K562 (cell line): ENCODE results near the gene PIP4K2C. TPM values are rescaled to one million over a fixed set of nuclear protein-coding genes. Genes with fewer than 3 reads are reported as not detected.

Experiments used
- BHLHE40 ChIP-seq: IDR thresholded peaks from 2 replicates; pipeline ENCODE4 v1.6.1; 2011; ENCODE audit warnings: low read length, improper control_type of control experiment
- CBX2 ChIP-seq: fragments of 200-600 bp; sonication (generic); IDR thresholded peaks from one replicate; pipeline ENCODE4 v1.6.1; 2012; ENCODE audit warnings: mild to moderate bottlenecking, low read length, inconsistent platforms; ENCODE audit not compliant: insufficient read depth, poor library complexity, severe bottlenecking
- CREB5 ChIP-seq: fragments of 250-450 bp; sonication (Bioruptor Pico); IDR thresholded peaks from 2 replicates; pipeline ENCODE4 v1.5.0; 2020; ENCODE audit warnings: mild to moderate bottlenecking
- HBP1 ChIP-seq: fragments of 450-650 bp; formaldehyde crosslinking; IDR thresholded peaks from 2 replicates; pipeline ENCODE4 v1.4.0; 2022; ENCODE audit warnings: missing genetic modification characterization
- KDM2B ChIP-seq: fragments of 250-450 bp; sonication (Bioruptor Pico); IDR thresholded peaks from 2 replicates; pipeline ENCODE4 v1.8.0; 2021; ENCODE audit warnings: mild to moderate bottlenecking, moderate library complexity
- MAFF ChIP-seq: IDR thresholded peaks from 2 replicates; pipeline ENCODE4 v1.6.1; 2012; ENCODE audit warnings: low read length, improper control_type of control experiment
- MIER1 ChIP-seq: fragments of 450-650 bp; IDR thresholded peaks from 2 replicates; pipeline ENCODE4 v1.6.1; 2016; ENCODE audit warnings: antibody characterized with exemption, mild to moderate bottlenecking, low read depth
- MTF1 ChIP-seq: fragments of 250-450 bp; sonication (Bioruptor Pico); IDR thresholded peaks from 2 replicates; pipeline ENCODE4 v1.9.0; 2021; ENCODE audit warnings: moderate library complexity, mild to moderate bottlenecking, inconsistent platforms, borderline replicate concordance
- MXD1 ChIP-seq: fragments of 250-450 bp; sonication (Bioruptor Pico); IDR thresholded peaks from 2 replicates; pipeline ENCODE4 v1.8.0; 2021; ENCODE audit warnings: borderline replicate concordance, mild to moderate bottlenecking, moderate library complexity; ENCODE audit not compliant: poor library complexity, severe bottlenecking
- NR4A1 ChIP-seq, 2 experiments: fragments of 250-450 bp in 1 of 2; fragments of 450-650 bp in 1 of 2; sonication (Bioruptor Pico) in 1 of 2; IDR thresholded peaks; 2 replicates each; pipeline versions ENCODE4 v1.4.0 to v1.6.1; 2016 to 2020; ENCODE audit warnings: mild to moderate bottlenecking in 2 of 2, missing compliant biosample characterization in 1 of 2, missing genetic modification characterization in 1 of 2, moderate library complexity in 1 of 2
- POLR2B ChIP-seq: fragments of 450-650 bp; IDR thresholded peaks from 2 replicates; pipeline ENCODE4 v1.6.1; 2018; ENCODE audit warnings: low read depth; ENCODE audit not compliant: partially characterized antibody
- RFX5 ChIP-seq: IDR thresholded peaks from 2 replicates; pipeline ENCODE4 v1.6.1; 2011; ENCODE audit warnings: low read depth, mild to moderate bottlenecking, improper control_type of control experiment, low read length
- SIX5 ChIP-seq, 2 experiments: IDR thresholded peaks; 2 replicates each; pipeline ENCODE4 v1.6.1; 2011; ENCODE audit warnings: low read length in 2 of 2, borderline replicate concordance in 1 of 2, low read depth in 1 of 2, mild to moderate bottlenecking in 1 of 2, moderate library complexity in 1 of 2; ENCODE audit not compliant: insufficient read depth in 1 of 2
- SNAPC5 ChIP-seq: fragments of 250-450 bp; sonication (Bioruptor Pico); IDR thresholded peaks from 2 replicates; pipeline ENCODE4 v1.8.0; 2021; ENCODE audit warnings: moderate library complexity, mild to moderate bottlenecking, inconsistent platforms
- TSHZ1 ChIP-seq: fragments of 250-450 bp; sonication (Bioruptor Pico); IDR thresholded peaks from 2 replicates; pipeline ENCODE4 v1.4.0; 2020; ENCODE audit warnings: mild to moderate bottlenecking, moderate library complexity
- ZFP91 ChIP-seq: sonication (generic); formaldehyde crosslinking; IDR thresholded peaks from 2 replicates; pipeline ENCODE4 v1.8.0; 2022; ENCODE audit warnings: mild to moderate bottlenecking, missing genetic modification reagents
- ZNF253 ChIP-seq: fragments of 250-450 bp; sonication (Bioruptor Pico); conservative IDR thresholded peaks from 2 replicates; pipeline ENCODE4 v1.6.1; 2021; ENCODE audit warnings: mild to moderate bottlenecking
- ZNF766 ChIP-seq: fragments of 200-800 bp; sonication (Bioruptor generic); conservative IDR thresholded peaks from 2 replicates; pipeline ENCODE4 v1.6.1; 2016; ENCODE audit warnings: missing genetic modification characterization, missing compliant biosample characterization
- polyA plus RNA-seq, 8 experiments: library from polyadenylated mRNA; depleted of rRNA in 4 of 8; stranded (reverse) in 5 of 8; unstranded in 3 of 8; fragments of >200 nt; fragmentation: Nextera tagmentation in 2 of 8; fragmentation: Illumina TruSeq in 1 of 8; extraction: Ambion mirVana in 2 of 8; extraction: Trizol in 1 of 8; gene quantifications; 2 replicates each; pipeline versions ENCODE4 v1.2.1 to v1.2.3, GENCODE V29; 2011 to 2014; ENCODE audit warnings: inconsistent platforms in 1 of 8, missing spikeins in 1 of 8
- total RNA-seq, 7 experiments: library from RNA; depleted of rRNA in 6 of 7; stranded (reverse); fragments of >200 nt in 6 of 7; fragmentation: Illumina TruSeq in 2 of 7; extraction: Trizol in 2 of 7; gene quantifications; 2 replicates each; pipeline versions ENCODE4 v1.2.1 to v1.2.3, GENCODE V29; 2011 to 2021; ENCODE audit warnings: low replicate concordance in 1 of 7

Gene PIP4K2C
- total and polyA plus RNA-seq, 9 of the 15 experiments (the other 6 are each of a cell fraction or from before 2014, with no cell fraction given): 9.0 to 41.4 (median 18.3) TPM

GRCh38 chr12:57547288-57548012 lies 43.5 kb upstream of the PIP4K2C start (continued):
- no peak for TF ChIP-seq TSHZ1 (CRISPR knock-in tag)
- TF ChIP-seq BHLHE40: no peak
- TF ChIP-seq ZNF253 (CRISPR knock-in tag): no peak
- no peak for TF ChIP-seq ZNF766 (CRISPR knock-in tag)
- TF ChIP-seq NR4A1 (CRISPR knock-in tag; IDR thresholded peaks at IDR 0.05): no peak
- TF ChIP-seq NR4A1 (tag; IDR thresholded peaks at IDR 0.05): no peak
- peak; percentile 81 to 87; a peak in 3 of 4 replicates for TF ChIP-seq SIX5 (IDR thresholded peaks at IDR 0.05; ENCODE audit: borderline replicate concordance in 1 of 2, insufficient read depth in 1 of 2, low read depth in 1 of 2, low read length in 2 of 2)
- peak; percentile 14 for TF ChIP-seq POLR2B
- TF ChIP-seq CREB5: no peak
- TF ChIP-seq MTF1 (CRISPR knock-in tag): no peak
- no peak for TF ChIP-seq MAFF
- TF ChIP-seq CBX2: no peak
- TF ChIP-seq KDM2B (CRISPR knock-in tag): no peak
- no peak for TF ChIP-seq ZFP91 (CRISPR knock-in tag)
- TF ChIP-seq RFX5: no peak
- TF ChIP-seq HBP1 (CRISPR knock-in tag): 0 out of 2 replicates have a peak, but pooled peaks have one; percentile 47
- TF ChIP-seq SNAPC5 (CRISPR knock-in tag): no peak
- no peak for TF ChIP-seq MIER1
- no peak for TF ChIP-seq MXD1 (CRISPR knock-in tag)
